Astrocyte of the cerebellum (primary cell): ENCODE measurements around the gene MMP2.
A peak's percentile ranks its signal among the peaks of the same experiment; 100 is the strongest.

Source experiments
- DNase-seq: peaks from one replicate; pipeline ENCODE4 v3.0.0-alpha.2; 2011; ENCODE audit warnings: low read depth
- H3K4me3 ChIP-seq: 2 replicates; pipeline ENCODE4 v1.5.1; 2011; ENCODE audit warnings: mild to moderate bottlenecking, low read depth, low read length, moderate library complexity
- in situ Hi-C: cut with HindIII; loops from 2 replicates; pipeline ENCODE4 v1.10.0; 2017; ENCODE audit warnings: low sequenced_read_pairs
- TF ChIP-seq, protein P1 (sequence below): IDR thresholded peaks from 2 replicates; pipeline ENCODE4 v1.5.1; 2012; ENCODE audit warnings: low read length, low read depth, moderate library complexity, mild to moderate bottlenecking; ENCODE audit errors: missing control alignments

Gene MMP2

DNA sequence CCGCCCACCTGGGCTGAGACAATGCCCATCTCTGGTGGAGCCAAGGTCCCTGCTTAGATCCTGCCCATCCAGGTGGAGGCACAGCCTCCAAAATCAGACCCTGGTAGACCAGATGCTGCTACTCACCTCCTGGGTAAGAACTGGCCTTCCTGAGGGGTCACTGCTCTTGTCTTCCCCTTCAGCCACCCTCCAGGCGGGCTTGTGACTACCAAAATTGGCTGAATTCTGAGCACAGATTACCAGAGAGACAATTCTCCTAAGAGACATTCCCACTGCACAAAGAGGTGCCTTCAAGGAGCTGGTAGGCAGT lies 10.9 kb downstream of the MMP2 start:
- in situ Hi-C loops = no loop called here
- no peak overlapping the region for H3K4me3 ChIP-seq
- TF ChIP-seq, protein P1, sequence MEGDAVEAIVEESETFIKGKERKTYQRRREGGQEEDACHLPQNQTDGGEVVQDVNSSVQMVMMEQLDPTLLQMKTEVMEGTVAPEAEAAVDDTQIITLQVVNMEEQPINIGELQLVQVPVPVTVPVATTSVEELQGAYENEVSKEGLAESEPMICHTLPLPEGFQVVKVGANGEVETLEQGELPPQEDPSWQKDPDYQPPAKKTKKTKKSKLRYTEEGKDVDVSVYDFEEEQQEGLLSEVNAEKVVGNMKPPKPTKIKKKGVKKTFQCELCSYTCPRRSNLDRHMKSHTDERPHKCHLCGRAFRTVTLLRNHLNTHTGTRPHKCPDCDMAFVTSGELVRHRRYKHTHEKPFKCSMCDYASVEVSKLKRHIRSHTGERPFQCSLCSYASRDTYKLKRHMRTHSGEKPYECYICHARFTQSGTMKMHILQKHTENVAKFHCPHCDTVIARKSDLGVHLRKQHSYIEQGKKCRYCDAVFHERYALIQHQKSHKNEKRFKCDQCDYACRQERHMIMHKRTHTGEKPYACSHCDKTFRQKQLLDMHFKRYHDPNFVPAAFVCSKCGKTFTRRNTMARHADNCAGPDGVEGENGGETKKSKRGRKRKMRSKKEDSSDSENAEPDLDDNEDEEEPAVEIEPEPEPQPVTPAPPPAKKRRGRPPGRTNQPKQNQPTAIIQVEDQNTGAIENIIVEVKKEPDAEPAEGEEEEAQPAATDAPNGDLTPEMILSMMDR = no peak
- DNase-seq = no peak

DNA sequence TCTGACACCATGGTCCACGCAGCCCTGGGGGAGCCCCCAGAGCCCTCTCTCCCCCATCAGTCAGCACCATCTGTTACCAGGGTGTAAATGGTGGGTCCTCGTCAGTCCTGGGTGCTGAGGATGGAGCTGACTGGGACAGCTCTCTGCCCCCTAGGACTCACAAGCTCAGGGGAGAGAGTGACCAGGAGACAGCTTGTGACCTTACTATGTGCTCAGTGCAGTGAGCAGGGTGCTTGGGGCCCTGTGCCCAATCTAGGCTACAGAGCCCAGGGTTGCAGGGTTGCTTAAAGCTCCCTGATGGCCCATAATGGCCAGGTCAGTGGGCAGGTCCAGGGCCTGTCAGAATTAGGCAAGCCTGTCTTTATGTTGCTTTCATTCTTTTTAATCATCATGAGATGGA lies 11.3 kb downstream of the MMP2 start:
- no peak overlapping the region for H3K4me3 ChIP-seq
- TF ChIP-seq, protein P1 = no peak
- DNase-seq = no peak
- in situ Hi-C loops = no loop called here

DNA sequence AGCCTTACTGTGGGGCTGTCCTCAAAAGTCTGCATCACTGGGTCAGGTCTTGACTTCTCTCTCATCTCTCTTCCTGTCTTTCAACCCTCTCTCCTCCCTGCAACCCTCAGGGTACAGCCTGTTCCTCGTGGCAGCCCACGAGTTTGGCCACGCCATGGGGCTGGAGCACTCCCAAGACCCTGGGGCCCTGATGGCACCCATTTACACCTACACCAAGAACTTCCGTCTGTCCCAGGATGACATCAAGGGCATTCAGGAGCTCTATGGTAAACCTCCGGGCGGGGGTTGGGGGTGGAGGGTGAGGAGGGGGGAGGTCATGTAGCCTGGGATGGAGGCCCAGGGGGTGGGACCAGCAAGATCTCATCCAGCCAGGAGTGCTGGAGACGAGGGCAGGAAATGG lies 12.7 kb downstream of the MMP2 start:
- no peak for DNase-seq
- in situ Hi-C loops = no loop called here
- no peak overlapping the region for H3K4me3 ChIP-seq
- TF ChIP-seq, protein P1 = no peak

DNA sequence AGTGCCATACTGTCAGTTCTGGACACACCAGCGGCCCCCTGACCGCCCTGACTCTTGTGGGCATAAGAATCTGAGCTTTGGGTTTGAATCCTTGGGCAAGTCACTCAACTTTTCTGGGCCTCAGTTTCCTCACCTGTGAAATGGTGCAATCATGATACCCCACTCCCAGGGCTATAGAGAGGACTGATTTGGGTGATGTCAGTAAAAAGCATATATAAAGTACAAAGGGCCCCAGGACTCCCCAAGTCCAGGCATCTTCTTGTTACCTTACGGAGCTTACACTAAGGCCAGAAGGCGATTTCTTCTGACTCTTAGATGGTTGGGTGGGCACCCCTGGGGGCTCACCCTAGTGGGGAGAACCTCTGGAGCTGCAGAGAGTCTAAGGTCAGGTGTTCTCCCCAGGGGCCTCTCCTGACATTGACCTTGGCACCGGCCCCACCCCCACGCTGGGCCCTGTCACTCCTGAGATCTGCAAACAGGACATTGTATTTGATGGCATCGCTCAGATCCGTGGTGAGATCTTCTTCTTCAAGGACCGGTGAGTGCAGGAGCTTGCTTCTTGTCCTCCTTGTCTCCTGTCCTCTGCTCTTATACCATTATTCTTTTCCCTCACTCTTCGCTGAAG lies 13.9 kb downstream of the MMP2 start:
- in situ Hi-C loops = no loop called here
- no peak for DNase-seq
- no peak overlapping the region for H3K4me3 ChIP-seq

DNA sequence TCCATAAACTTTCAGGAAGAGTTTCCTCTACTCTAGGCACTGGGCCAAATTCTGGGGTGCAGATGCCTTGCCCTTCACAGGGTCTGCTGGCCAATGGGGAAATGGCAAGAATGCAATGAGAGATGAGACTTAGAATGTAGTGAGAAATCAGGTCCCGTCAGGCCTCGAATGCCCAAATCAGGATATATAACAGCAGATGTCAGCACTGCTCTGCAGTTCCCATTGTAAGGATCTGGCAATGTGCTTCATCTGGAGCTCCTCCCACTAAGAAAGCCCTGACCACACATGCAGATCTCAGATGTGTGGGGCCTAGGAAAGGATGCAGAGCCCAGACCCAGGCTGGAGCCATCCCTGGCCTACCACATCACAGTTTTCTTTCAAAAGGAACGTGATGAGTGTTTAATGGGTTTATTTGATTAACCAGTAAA lies 16.0 kb downstream of the MMP2 start:
- in situ Hi-C loops = no loop called here
- DNase-seq = peak; percentile 82
- H3K4me3 ChIP-seq = no peak overlapping the region
- TF ChIP-seq, protein P1 = peak; percentile 43

More for the DNA sequence above, 13.9 kb downstream of the MMP2 start:
- TF ChIP-seq, protein P1 = no peak

DNA sequence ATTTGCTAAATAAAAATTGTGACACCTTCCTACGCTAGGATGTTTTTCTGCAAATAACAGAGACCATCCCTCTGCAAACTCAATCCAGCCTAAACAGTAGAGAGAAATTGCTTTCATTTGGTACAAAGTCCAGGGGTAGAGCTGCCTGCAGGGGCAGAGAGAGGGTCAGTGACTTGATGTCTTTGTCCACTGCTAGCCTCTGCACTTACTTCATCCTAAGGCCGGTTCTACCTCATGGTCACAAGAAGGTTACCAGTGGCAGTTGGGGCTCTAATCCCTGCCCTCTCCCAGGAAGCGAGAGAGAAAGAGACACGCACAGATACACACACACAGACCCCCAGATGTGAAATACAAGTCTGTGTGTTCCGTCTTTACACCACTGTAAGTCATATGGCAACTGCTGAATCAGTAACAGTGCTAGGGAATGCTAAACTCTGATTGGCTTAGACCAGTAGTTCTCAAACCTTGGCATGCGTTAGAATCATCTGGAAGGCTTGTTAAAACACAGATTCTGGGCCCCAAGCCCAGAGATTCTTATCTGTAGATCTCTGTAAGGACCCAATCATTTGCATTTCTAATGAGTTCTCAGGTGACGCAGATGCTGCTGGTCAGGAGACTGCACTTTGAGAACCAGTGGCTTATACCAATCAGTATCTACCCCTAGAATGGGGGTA lies 16.8 kb downstream of the MMP2 start:
- in situ Hi-C loops = no loop called here
- TF ChIP-seq, protein P1 = no peak
- peak; percentile 89 for DNase-seq
- no peak overlapping the region for H3K4me3 ChIP-seq
